HL-60/S4 treated with retinoic acid at 250 ng/mL for 4 days and 3 days (cell line): Measurements from ENCODE around the gene DYNC2H1.

Source experiments
- in situ Hi-C: fragments of 300-500 bp; cut with MboI; formaldehyde crosslinking; loops from 2 replicates; pipeline ENCODE4 v1.7.0; 2022; ENCODE audit warnings: low sequenced_read_pairs

DYNC2H1 gene

GRCh38 chr11:103108933-103109817 is at the start of gene DYNC2H1:
DYNC2H1 (plus strand) TSS chr11:103109426; CDS start chr11:103109575, 149 bp downstream.
- in situ Hi-C loops, result no loop called here

- in situ Hi-C loops, result no loop called here
Observed at GRCh38 chr11:103061656-103062055, 47.6 kb upstream of the DYNC2H1 start.

GRCh38 chr11:103067118-103067517 is 42.1 kb upstream of the DYNC2H1 start:
- in situ Hi-C loops, result no loop called here

- in situ Hi-C loops, result no loop called here
Observed at GRCh38 chr11:103069367-103069766, 39.9 kb upstream of the DYNC2H1 start.

- in situ Hi-C loops, result no loop called here
Observed at GRCh38 chr11:103070142-103070541, 39.1 kb upstream of the DYNC2H1 start.

GRCh38 chr11:103071008-103071407 is 38.2 kb upstream of the DYNC2H1 start:
- in situ Hi-C loops, result no loop called here

GRCh38 chr11:103076361-103076760 is 32.9 kb upstream of the DYNC2H1 start:
- in situ Hi-C loops, result no loop called here

- in situ Hi-C loops, result no loop called here
Observed at GRCh38 chr11:103077554-103077953, 31.7 kb upstream of the DYNC2H1 start.

- in situ Hi-C loops, result no loop called here
Observed at GRCh38 chr11:103078710-103079109, 30.5 kb upstream of the DYNC2H1 start.

- in situ Hi-C loops, result no loop called here
Observed at GRCh38 chr11:103079833-103080232, 29.4 kb upstream of the DYNC2H1 start.

GRCh38 chr11:103085758-103086365 is 23.4 kb upstream of the DYNC2H1 start:
- in situ Hi-C loops, result no loop called here

- in situ Hi-C loops, result no loop called here
Observed at GRCh38 chr11:103086461-103086860, 22.8 kb upstream of the DYNC2H1 start.

- in situ Hi-C loops, result no loop called here
Observed at GRCh38 chr11:103091064-103091800, 18.0 kb upstream of the DYNC2H1 start.

GRCh38 chr11:103091801-103092524 is 17.3 kb upstream of the DYNC2H1 start, which contains the start of gene DCUN1D5:
DCUN1D5 (minus strand) TSS chr11:103092160; CDS start chr11:103091872, 288 bp downstream.
- in situ Hi-C loops, result no loop called here

GRCh38 chr11:103097279-103097678 is 11.9 kb upstream of the DYNC2H1 start:
- in situ Hi-C loops, result no loop called here

GRCh38 chr11:103109818-103110388 is 677 bp downstream of the DYNC2H1 start:
- in situ Hi-C loops, result no loop called here

GRCh38 chr11:103110391-103110790 is 1.2 kb downstream of the DYNC2H1 start:
- in situ Hi-C loops, result no loop called here

GRCh38 chr11:103111400-103111799 is 2.2 kb downstream of the DYNC2H1 start:
- in situ Hi-C loops, result no loop called here

- in situ Hi-C loops, result no loop called here
Observed at GRCh38 chr11:103112364-103112763, 3.1 kb downstream of the DYNC2H1 start.

- in situ Hi-C loops, result no loop called here
Observed at GRCh38 chr11:103114836-103115235, 5.6 kb downstream of the DYNC2H1 start.
